ENCODE results near the gene MMP24OS.

Gene MMP24OS

DNA sequence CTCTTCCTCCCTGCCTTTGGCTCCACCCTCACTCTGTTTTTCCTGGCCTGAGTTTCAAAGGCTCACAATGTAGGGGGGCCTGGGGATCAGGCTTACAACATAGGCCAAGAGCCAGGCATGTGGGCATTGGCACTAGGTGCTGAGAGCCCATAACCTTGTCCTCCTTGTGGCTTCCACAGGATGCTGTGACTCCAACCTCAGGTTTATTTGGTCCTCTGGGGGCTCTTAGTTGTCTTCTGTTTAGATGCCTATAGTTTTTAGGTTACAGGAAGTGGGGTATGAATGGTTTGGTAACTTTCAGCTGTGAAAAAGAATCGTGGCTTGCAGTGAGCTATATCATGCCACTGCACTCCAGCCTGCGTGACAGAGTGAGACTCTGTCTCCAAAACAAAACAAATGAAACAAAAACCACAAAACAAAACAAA is 25.9 kb downstream of the MMP24OS start:
- no peak for DNase-seq (ENCODE audit: low read depth in 3 of 3)

DNA sequence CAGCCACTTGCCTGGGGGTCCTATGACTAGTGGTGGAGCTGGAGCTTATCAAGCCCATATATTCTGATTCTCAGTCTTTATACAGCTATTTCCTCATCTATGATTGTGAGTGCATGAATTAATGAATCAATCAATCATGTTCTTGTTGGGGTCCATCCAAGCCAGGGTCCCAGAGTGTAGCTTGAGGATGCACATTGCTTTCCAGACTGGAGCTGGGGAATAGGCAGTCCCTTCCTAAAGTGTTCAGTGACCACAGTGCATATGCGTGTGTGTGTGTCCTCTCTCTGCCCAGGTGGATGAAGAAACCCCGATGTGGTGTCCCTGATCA is 26.3 kb downstream of the MMP24OS start:
- DNase-seq (ENCODE audit: low read depth in 3 of 3): no peak

DNA sequence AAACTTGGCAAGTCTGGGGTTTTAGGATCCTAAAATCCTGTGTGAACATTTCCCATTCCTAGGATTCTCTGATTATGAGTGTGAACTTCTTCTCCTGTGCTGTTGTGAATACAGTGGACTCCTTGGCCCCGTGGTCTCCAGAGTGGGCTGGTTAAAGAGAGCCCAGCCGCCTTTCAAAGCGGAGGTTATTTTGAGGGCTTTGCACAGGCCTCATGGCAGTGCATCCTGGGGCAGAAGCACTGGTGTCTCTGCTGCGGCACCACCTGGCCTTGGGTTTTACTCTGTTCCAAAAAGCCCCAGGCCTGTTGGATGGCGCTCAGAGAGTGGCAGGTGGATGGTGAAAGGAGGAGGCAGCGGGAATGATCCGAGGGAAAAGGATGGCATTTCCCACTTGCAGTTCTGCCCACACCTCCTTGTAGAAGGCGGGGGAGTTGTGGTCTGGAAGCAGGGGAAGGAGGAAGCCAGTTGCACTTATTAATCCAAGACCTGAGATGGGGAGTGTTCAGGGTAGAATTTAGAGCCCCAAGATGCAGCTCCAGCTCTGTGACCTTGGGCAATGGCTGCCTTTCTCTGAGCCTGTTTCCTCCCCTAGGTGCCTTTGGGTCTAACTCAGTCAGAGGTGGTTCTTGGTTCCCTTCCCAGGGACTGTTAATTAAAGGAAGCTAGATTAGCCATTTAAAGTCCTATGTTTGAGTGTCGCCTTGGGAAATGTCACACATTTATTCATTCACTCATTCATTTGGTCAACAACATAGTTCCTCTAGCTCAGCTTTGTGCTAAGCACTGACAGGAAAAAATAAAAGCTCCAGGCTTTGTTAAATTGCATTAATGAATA is 29.1 kb downstream of the MMP24OS start:
- DNase-seq (ENCODE audit: low read depth in 3 of 3): no peak

DNA sequence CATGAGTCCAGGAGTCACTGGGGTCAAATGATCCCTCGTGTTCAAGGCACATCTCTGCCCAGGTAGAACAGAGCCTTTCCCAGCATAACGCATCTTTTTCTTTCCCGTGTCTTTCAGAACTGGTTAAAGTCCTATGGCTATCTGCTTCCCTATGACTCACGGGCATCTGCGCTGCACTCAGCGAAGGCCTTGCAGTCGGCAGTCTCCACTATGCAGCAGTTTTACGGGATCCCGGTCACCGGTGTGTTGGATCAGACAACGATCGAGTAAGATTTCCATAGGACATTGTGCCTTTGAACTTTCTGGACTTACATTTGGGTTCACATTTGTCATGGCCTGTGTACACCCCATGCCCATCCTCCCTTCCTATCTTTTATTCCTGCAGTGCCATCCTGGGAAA is 31.2 kb downstream of the MMP24OS start:
- DNase-seq (ENCODE audit: low read depth in 3 of 3): no peak

DNA sequence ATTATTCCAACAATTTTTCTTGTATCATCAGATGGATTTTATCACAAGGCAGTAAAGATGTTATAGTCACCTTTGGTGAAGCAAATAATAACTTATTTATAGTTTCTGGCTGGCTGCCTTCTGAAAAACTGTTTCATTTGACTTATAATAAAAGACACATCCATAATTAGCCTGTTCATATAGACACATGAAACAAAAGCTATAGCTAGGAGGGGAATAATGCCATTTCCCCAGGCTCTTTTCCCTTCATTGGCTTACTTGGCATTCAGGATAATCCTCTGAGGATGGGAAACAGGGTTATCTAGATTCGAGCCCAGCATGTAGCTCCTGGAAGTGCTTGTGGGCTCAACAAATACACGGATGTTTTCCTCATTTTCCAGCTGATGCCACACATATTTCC is 33.9 kb downstream of the MMP24OS start:
- DNase-seq (ENCODE audit: low read depth in 3 of 3): no peak

DNA sequence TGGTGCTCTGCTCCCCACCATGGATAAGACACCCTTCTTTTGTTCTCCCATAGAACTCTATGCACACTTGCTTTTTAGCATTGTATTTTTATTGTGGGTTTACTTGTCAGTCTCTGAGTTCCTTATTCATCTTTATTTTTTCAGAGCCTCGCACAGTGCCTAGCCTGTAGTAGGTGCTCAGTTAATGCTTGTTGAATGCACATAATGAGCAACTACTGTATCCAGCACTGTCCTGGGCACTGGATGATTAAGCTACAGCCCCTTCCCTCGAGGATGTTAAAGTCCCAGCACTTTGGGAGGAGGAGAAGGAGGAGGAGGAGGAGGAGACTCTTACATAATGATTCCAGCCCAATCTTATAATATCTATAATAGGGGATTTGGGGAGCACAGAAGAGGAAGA is 34.6 kb downstream of the MMP24OS start:
- no peak for DNase-seq (ENCODE audit: low read depth in 3 of 3)

DNA sequence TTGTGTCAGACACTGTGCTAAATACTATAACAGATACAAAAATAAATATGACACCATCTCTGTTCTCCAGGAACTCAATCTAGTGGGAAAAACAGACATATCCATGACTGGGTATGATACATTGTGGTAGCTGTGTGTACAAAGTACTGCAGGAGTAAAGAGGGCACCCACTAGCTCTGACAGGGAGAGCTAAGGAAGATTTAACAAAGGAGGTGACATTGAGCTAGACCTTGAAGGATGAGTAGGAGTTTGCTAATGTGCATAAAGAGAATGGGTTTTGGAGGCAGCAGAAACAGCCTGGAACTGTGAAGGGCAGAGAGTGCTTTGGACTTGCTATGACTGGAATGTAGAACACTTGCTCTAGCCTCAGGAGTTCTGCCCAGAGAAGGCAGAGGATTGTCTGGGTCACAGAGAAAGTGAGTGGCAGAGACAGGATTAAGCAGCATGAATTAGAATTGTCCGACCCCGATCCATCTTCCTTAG is 37.1 kb downstream of the MMP24OS start:
- DNase-seq (ENCODE audit: low read depth in 3 of 3): no peak

DNA sequence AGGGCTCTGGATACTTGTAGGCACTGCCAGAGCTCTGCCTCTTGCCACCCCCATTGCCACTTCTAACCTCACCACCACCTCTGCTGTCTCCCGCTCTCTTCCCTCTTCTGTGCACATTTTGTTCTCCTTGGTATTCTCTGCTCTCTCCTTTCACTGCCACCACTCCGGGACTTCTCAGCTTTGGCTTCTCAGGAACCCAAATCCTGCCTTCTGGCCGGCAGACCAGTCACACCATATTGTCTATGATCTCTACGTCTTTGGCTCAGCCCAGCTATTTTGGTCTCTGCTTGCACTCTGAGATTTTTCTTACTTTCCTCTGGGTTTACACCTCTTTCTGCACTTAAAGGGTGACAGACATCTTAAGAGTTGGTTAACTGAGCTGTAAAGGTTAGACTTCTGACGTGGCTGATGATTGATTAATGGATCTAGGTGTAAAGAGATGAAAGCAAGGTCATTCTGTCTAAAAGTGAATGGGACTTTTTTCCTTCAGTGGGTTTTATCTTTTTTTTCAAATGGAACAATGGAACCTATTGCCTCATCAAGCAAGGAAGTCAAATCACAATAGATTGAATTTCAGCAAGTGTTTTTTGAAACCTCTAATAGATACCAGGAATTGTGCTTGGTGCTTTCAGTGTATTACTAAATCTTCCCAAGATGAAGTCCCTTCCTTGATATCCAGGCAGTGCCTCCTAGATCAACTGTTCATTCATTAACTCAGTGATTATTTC is 37.7 kb downstream of the MMP24OS start:
- no peak for DNase-seq (ENCODE audit: low read depth in 3 of 3)

DNA sequence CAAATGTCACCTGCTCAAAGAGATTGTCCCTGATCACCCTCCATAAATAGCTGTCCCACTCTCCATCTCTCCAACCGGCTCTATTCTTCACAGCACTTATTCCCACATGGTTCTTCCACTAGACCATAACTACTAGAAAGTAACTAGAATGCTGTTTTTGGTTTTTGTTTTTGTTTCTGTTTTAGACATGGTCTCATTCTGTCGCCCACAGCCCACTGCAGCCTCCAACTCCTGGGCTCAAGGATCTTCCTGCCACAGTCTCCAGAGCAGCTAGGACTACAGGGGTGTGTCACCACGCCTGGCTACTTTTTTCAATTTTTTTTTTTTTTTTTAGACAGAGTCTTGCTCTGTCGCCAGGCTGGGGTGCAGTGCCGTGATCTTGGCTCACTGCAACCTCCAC is 39.2 kb downstream of the MMP24OS start:
- no peak for DNase-seq (ENCODE audit: low read depth in 3 of 3)

DNA sequence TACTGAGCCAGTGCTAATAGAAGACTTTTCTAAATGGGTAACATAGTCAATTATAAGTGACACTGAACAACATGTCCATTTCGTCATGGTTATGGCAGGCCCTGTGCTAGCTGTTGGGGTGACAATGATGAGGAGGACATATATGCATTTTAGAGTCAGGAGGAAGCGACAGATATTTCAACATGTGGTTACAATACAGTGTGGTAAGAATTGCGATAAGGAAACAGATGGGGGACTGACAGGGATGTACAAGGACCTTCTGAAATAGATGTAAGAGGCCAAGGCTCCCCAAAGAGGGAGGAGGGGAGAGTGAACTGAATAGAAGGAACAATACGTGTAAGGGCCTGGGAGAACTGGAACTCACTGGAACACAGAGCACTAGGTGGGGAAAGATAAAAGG is 39.8 kb downstream of the MMP24OS start:
- DNase-seq (ENCODE audit: low read depth in 3 of 3): no peak

DNA sequence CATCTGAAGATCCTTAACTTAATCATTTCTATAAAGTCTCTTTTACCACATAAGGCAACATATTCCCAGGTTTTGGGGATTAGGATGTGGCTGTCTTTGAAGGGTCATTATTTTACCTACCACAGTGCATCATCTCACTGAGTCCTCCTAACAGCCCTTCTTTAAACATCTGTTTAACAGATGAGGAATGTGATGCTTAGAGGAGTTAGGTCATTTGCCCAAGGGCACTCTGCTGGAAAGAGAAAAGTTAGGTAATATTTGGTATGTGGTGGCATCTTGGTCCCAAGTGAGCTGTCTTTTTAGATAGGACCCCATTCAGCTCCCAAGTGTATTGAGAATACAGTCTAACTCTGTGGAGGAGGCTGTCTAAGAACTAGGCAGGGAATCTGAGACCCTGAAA is 40.4 kb downstream of the MMP24OS start:
- no peak for DNase-seq (ENCODE audit: low read depth in 3 of 3)

DNA sequence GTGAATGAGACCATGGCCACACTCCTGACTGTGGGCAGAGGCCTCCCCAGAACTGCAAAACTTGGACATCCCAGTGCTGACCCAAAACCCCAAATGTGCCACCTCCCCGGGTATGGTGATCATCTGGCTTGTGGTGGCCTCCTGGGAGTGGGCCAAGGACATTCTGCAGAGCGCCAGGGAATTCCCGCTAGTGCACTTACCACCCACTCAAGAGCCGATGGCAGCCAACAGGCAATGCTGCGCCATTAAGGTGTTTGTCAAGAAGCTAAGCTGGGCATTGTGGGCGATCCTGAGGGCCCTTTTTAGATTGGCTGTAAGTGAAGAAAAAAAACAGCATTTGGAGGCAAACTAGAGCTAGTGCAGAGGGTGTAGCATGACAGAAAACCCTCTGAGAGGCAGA is 42.0 kb downstream of the MMP24OS start:
- no peak for DNase-seq (ENCODE audit: low read depth in 3 of 3)

DNA sequence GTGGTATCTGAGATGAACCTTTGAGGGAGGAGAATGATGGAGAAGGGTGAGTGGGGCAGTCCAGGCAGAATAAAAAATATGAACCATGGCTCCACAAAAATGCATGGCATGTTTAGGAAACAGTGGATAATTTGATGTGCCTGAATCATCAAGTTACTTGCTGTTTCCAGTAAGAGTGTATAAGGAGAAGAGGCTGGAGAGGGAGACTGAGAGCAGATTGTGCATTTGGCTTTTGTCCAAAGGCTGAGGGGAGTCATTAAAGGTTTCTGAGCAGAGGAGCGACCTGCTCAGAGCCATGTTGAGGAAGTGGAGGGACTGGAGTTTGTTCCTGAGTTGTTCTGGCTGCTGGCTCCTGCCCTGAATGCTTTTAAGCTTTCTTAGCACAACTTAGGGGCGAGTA is 45.3 kb downstream of the MMP24OS start:
- DNase-seq (ENCODE audit: low read depth in 3 of 3): no peak

DNA sequence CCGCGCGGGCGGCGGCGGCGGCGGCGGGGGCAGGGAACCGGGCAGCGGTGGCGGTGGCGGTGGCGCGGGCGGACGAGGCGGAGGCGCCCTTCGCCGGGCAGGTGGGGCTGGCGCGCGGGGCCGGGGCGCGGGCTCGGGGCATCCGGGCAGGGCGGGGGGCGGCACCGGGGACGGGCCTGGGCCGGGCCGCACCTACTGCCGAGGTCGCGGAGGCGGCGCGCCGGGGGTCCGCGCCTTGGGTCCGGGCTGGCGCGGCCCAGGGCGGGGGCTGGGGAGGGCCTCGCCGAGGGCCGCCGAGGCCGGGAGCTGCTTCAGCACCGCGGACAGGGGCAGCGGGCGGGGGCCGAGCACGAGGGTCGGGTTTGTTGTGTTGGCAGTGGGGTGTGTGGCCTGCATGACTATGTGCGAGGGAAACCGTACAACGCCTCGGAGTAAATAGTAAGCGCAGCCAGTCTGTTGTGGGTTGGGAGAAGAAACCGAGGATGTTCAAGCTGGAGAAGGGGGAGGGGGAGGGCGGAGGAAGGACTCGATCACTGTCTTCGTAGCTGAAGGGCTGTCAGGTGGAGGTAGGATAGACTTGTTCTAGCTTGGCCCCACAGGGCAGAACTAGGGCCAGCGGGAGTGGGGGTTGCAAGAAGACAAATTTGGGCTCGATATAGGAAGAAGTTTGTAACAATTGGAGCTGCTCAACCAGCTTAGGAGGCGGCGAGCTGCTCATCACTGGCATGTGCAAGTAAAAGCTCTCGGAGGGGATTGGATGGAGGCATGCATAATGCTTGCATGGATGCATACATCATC is 50.8 kb downstream of the MMP24OS start:
- DNase-seq (ENCODE audit: low read depth in 3 of 3): no peak
